ENCODE data around the gene SALL4.

GRCh38 chr20:51745804-51746203 is 56.5 kb downstream of the SALL4 start:
- TF ChIP-seq POLR2A (IDR thresholded peaks at IDR 0.05): no peak
- no peak for TF ChIP-seq CTCF (IDR thresholded peaks at IDR 0.05)
- no peak for TF ChIP-seq POLR2AphosphoS5 (IDR thresholded peaks at IDR 0.05)

Measured in prostate gland (tissue), 2 donors.